ENCODE measurements around the gene FMN2. TPM values are rescaled to one million over a fixed set of nuclear protein-coding genes. Genes with fewer than 3 reads are reported as not detected.

FMN2 gene
- polyA plus RNA-seq, 3 donors: not detected

DNA sequence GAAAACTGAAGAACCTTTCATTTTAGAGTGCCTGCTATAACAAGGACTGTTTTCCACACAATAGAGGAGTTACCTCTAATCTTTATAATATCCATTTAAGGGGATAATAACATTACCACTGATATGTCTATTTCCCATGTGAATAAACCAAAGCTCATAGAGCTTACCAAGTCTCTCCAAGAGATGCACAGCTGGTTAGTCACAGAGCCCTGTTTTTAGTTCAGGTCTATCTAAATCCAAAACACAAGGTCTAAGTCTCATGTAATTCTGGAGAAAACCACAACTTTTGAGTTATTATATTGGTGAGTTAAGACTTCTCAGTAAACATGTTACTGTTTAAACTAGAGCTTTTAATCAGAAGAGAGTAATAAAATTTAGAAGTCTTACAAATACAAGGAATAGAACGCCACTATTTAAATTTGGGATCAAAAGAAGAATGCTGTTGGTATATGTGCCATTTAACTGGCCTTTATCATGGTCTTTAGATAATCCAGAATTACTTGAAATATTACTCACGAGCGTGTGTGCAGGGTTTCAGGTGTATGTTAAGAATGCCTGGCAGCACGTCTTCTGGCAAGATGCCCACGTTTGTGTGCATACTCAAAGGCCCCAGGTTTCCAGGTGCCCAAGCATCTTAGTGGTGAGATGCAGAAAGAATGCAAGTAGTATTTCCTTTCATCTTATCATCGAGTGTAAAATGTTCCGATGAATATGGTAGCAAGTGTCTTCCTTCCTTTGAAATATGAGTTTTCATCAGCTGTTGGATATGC is 190.6 kb downstream of the FMN2 start:
- DNase-seq: no peak
- Histone ChIP-seq H3K4me2 (replicated peaks; ENCODE audit: extremely low read depth, low read length, poor library complexity, severe bottlenecking) (no peak overlapping the region), H4K20me1 (ENCODE audit: insufficient read depth, low read length) (no peaks in the 10 kb centered on the region), H3K27me3 (ENCODE audit: control insufficient read depth in 2 of 2, insufficient read depth in 2 of 2, low read length in 2 of 2) (no peaks in the 10 kb centered on the region), H3K9me3 (replicated peaks in 1 of 2; ENCODE audit: control insufficient read depth in 1 of 2, insufficient read depth in 1 of 2, low read length in 2 of 2) (no peaks in the 10 kb centered on the region), H3K27ac (ENCODE audit: low read depth in 1 of 2, low read length in 2 of 2) (no peak overlapping the region), H3K4me3 (replicated peaks in 1 of 3; ENCODE audit: low read depth in 2 of 3, low read length in 3 of 3) (no peak overlapping the region), H3K4me1 (ENCODE audit: control insufficient read depth in 1 of 2, insufficient read depth in 2 of 2, low read length in 2 of 2) (no peaks in the 10 kb centered on the region), H3K9ac (ENCODE audit: insufficient read depth, low read length, poor library complexity, severe bottlenecking) (no peak overlapping the region), H3K79me2 (ENCODE audit: insufficient read depth, low read length) (no peaks in the 10 kb centered on the region), H2AFZ (ENCODE audit: insufficient read depth, low read depth, low read length, poor library complexity, severe bottlenecking) (no peak overlapping the region), H3K36me3 (replicated peaks in 1 of 2; ENCODE audit: control insufficient read depth in 1 of 2, insufficient read depth in 2 of 2, low read length in 2 of 2) (no peaks in the 10 kb centered on the region)
- WGBS (ENCODE audit: insufficient coverage): 87% methylated on average over 4 of the region's 7 CpGs
- intact Hi-C loops (cut with micrococcal nuclease): no loop called here
- H3K27me3 Mint-ChIP-seq (ENCODE audit: low read depth in 3 of 3): peaks cover 0 to 2% (median 0%) of the 10 kb centered on the region in 3 donors
- H3K27ac Mint-ChIP-seq: no peak overlapping the region
- H3K4me3 Mint-ChIP-seq: no peak overlapping the region
- TF ChIP-seq, protein P1, sequence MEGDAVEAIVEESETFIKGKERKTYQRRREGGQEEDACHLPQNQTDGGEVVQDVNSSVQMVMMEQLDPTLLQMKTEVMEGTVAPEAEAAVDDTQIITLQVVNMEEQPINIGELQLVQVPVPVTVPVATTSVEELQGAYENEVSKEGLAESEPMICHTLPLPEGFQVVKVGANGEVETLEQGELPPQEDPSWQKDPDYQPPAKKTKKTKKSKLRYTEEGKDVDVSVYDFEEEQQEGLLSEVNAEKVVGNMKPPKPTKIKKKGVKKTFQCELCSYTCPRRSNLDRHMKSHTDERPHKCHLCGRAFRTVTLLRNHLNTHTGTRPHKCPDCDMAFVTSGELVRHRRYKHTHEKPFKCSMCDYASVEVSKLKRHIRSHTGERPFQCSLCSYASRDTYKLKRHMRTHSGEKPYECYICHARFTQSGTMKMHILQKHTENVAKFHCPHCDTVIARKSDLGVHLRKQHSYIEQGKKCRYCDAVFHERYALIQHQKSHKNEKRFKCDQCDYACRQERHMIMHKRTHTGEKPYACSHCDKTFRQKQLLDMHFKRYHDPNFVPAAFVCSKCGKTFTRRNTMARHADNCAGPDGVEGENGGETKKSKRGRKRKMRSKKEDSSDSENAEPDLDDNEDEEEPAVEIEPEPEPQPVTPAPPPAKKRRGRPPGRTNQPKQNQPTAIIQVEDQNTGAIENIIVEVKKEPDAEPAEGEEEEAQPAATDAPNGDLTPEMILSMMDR (IDR thresholded peaks at IDR 0.05): no peak
- no peaks in the 10 kb centered on the region for H3K36me3 Mint-ChIP-seq
- no peaks in the 10 kb centered on the region for H3K4me1 Mint-ChIP-seq
- peaks cover 0 to 2% (median 0%) of the 10 kb centered on the region in 7 donors for H3K9me3 Mint-ChIP-seq

DNA sequence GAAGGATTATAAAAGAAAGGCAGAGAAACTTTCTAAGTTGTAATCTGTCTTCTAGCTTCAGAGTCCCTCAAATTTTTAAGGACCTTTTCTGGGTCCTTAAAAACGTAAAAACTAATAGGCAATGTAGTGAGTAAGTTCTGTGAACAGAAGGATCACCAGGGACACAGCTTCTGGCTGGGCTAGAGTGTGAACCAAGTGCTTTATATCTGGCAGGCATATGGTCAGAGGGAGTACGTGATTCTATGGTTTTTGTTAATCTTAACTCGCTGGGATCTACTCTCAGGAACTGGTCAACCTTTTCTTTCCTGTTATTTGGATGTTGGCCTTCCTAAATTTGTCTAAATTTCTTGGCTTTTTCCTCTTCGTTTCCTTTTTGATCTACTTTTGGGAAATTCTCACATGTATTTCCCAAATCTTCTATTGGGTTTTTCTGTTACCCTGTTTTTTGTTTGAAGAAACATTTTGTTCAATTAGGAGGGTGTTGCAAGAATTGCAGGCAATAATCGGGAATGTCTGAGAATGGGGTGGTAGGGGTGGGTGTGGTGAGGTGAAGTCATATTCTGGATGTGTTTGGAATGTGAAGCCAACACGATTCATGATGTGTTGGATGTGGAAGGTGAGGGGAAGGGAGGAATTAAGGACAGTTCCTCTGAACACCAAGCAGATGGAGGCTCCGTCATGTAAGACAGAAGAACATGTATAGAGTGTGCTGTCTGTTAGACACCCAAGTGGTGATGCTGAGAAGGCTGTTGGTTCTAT is 193.2 kb downstream of the FMN2 start:
- H3K9ac ChIP-seq (ENCODE audit: insufficient read depth, low read length, poor library complexity, severe bottlenecking): no peak overlapping the region
- 85% methylated on average over 6 of the region's 7 CpGs for WGBS (ENCODE audit: insufficient coverage)
- H3K79me2 ChIP-seq (ENCODE audit: insufficient read depth, low read length): no peaks in the 10 kb centered on the region
- Mint-ChIP-seq H3K36me3 (no peaks in the 10 kb centered on the region), H3K27ac (no peak overlapping the region), H3K4me1 (no peaks in the 10 kb centered on the region), H3K27me3 (ENCODE audit: low read depth in 3 of 3) (peaks cover 0 to 2% (median 0%) of the 10 kb centered on the region in 3 donors), H3K9me3 (peaks cover 0 to 2% (median 0%) of the 10 kb centered on the region in 7 donors), H3K4me3 (no peak overlapping the region)
- H3K4me2 ChIP-seq (replicated peaks; ENCODE audit: extremely low read depth, low read length, poor library complexity, severe bottlenecking): no peak overlapping the region
- no peaks in the 10 kb centered on the region for H3K4me1 ChIP-seq (ENCODE audit: control insufficient read depth in 1 of 2, insufficient read depth in 2 of 2, low read length in 2 of 2)
- DNase-seq: no peak
- H4K20me1 ChIP-seq (ENCODE audit: insufficient read depth, low read length): no peaks in the 10 kb centered on the region
- H3K36me3 ChIP-seq (replicated peaks in 1 of 2; ENCODE audit: control insufficient read depth in 1 of 2, insufficient read depth in 2 of 2, low read length in 2 of 2): no peaks in the 10 kb centered on the region
- H3K27me3 ChIP-seq (ENCODE audit: control insufficient read depth in 2 of 2, insufficient read depth in 2 of 2, low read length in 2 of 2): no peaks in the 10 kb centered on the region
- H3K4me3 ChIP-seq (replicated peaks in 1 of 3; ENCODE audit: low read depth in 2 of 3, low read length in 3 of 3): no peak overlapping the region
- no peaks in the 10 kb centered on the region for H3K9me3 ChIP-seq (replicated peaks in 1 of 2; ENCODE audit: control insufficient read depth in 1 of 2, insufficient read depth in 1 of 2, low read length in 2 of 2)
- TF ChIP-seq, protein P1 (IDR thresholded peaks at IDR 0.05): no peak
- intact Hi-C loops (cut with micrococcal nuclease): no loop called here
- H2AFZ ChIP-seq (ENCODE audit: insufficient read depth, low read depth, low read length, poor library complexity, severe bottlenecking): no peak overlapping the region
- no peak overlapping the region for H3K27ac ChIP-seq (ENCODE audit: low read depth in 1 of 2, low read length in 2 of 2)
